Right hindlimb (tissue), 1 donor: ENCODE data around the gene TRRAP.

Experiments
- DNase-seq: peaks from one replicate; pipeline ENCODE4 v3.0.0-alpha.2; 2018

TRRAP gene

GRCh38 chr7:98903246-98903645 is 24.9 kb downstream of the TRRAP start:
- no peak for DNase-seq

GRCh38 chr7:98907570-98907969 is 29.2 kb downstream of the TRRAP start:
- no peak for DNase-seq

GRCh38 chr7:98908585-98908984 is 30.3 kb downstream of the TRRAP start:
- no peak for DNase-seq

- no peak for DNase-seq
Measured at GRCh38 chr7:98909487-98909886, 31.2 kb downstream of the TRRAP start.

- no peak for DNase-seq
Measured at GRCh38 chr7:98910427-98910826, 32.1 kb downstream of the TRRAP start.

GRCh38 chr7:98911916-98912315 is 33.6 kb downstream of the TRRAP start:
- peak; percentile 36 for DNase-seq

- no peak for DNase-seq
Measured at GRCh38 chr7:98913026-98913425, 34.7 kb downstream of the TRRAP start.

- DNase-seq = no peak
Measured at GRCh38 chr7:98913612-98914011, 35.3 kb downstream of the TRRAP start.

- no peak for DNase-seq
Measured at GRCh38 chr7:98917331-98917730, 39.0 kb downstream of the TRRAP start.

GRCh38 chr7:98921608-98922372 is 43.5 kb downstream of the TRRAP start:
- DNase-seq = no peak

GRCh38 chr7:98922392-98923187 is 44.3 kb downstream of the TRRAP start:
- DNase-seq = no peak

GRCh38 chr7:98923512-98923911 is 45.2 kb downstream of the TRRAP start:
- DNase-seq = no peak

GRCh38 chr7:98927125-98927524 is 48.8 kb downstream of the TRRAP start:
- no peak for DNase-seq

- DNase-seq = no peak
Measured at GRCh38 chr7:98930464-98930863, 52.1 kb downstream of the TRRAP start.

- no peak for DNase-seq
Measured at GRCh38 chr7:98930921-98931320, 52.6 kb downstream of the TRRAP start.

GRCh38 chr7:98933321-98933720 is 55.0 kb downstream of the TRRAP start:
- DNase-seq = no peak

GRCh38 chr7:98934267-98934666 is 55.9 kb downstream of the TRRAP start:
- DNase-seq = no peak

GRCh38 chr7:98935811-98936210 is 57.5 kb downstream of the TRRAP start:
- no peak for DNase-seq

- no peak for DNase-seq
Measured at GRCh38 chr7:98943336-98943735, 65.0 kb downstream of the TRRAP start.

- DNase-seq = no peak
Measured at GRCh38 chr7:98944386-98944785, 66.1 kb downstream of the TRRAP start.

- no peak for DNase-seq
Measured at GRCh38 chr7:98945852-98946251, 67.5 kb downstream of the TRRAP start.

- no peak for DNase-seq
Measured at GRCh38 chr7:98946389-98946788, 68.1 kb downstream of the TRRAP start.

- no peak for DNase-seq
Measured at GRCh38 chr7:98949336-98950044, 71.2 kb downstream of the TRRAP start.

- no peak for DNase-seq
Measured at GRCh38 chr7:98955992-98956391, 77.7 kb downstream of the TRRAP start.
